ENCODE data around the gene CENPE. TPM values are rescaled to one million over a fixed set of nuclear protein-coding genes. Genes with fewer than 3 reads are reported as not detected.
"Not testable (repeated sequence)": the region's sequence is repeated elsewhere in the genome, so short reads cannot be mapped to it uniquely, and the experiment has no call there.

CENPE gene
- total RNA-seq, 4 donors from 2014 or later = 0.26 to 15.2 (median 0.64) TPM; not detected in 1

GRCh38 chr4:103193457-103193856 is 4.7 kb downstream of the CENPE start:
- DNase-seq = no peak
- TF ChIP-seq CTCF (IDR thresholded peaks at IDR 0.05) (no peak), POLR2A (IDR thresholded peaks at IDR 0.05) (no peak)
- H3K9me3 ChIP-seq = no peaks in the 10 kb centered on the region
- H3K36me3 ChIP-seq = no peaks in the 10 kb centered on the region
- H3K4me3 ChIP-seq = no peak overlapping the region
- H3K4me1 ChIP-seq = no peaks in the 10 kb centered on the region
- H3K27me3 ChIP-seq = no peaks in the 10 kb centered on the region
- intact Hi-C loops (cut with DNase I; ENCODE audit: low total_unique reads) = no loop called here
- no peak overlapping the region for H3K27ac ChIP-seq

DNA sequence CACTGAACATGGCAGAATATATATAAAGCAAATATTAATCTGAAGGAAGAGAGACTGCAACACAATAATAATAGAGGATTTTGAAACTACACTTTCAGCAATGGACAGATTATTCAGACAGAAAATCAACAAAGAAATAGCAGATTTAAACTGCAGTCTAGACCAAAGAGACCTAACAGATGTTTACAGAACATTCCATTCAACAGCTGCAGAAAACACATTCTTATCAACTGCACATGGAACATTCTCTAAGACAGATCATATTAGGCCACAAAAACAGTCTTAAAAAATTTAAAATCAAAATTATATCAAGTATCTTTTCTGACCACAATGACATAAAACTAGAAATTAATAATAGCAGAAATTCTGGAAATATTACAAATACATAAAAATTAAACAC is 27.1 kb downstream of the CENPE start:
- no peak overlapping the region for H3K27ac ChIP-seq
- peaks cover 0 to 5% of the 10 kb centered on the region in 2 donors for H3K9me3 ChIP-seq
- H3K27me3 ChIP-seq = no peaks in the 10 kb centered on the region
- intact Hi-C loops (cut with DNase I; ENCODE audit: low total_unique reads) = no loop called here
- no peaks in the 10 kb centered on the region for H3K4me1 ChIP-seq
- H3K36me3 ChIP-seq = no peaks in the 10 kb centered on the region
- no peak overlapping the region for H3K4me3 ChIP-seq
- TF ChIP-seq CTCF (IDR thresholded peaks at IDR 0.05) = no peak
- no peak for DNase-seq

- DNase-seq; H3K4me1 ChIP-seq; H3K9me3 ChIP-seq; intact Hi-C loops (cut with DNase I; ENCODE audit: low total_unique reads); H3K4me3 ChIP-seq; H3K36me3 ChIP-seq; H3K27ac ChIP-seq; H3K27me3 ChIP-seq: not testable (repeated sequence)
These were observed 28.4 kb downstream of the CENPE start for GRCh38 chr4:103169750-103170149.

GRCh38 chr4:103168993-103169392 is 29.1 kb downstream of the CENPE start:
- Histone ChIP-seq H3K27me3 (no peaks in the 10 kb centered on the region), H3K4me3 (no peak overlapping the region), H3K9me3 (peaks cover 0 to 5% of the 10 kb centered on the region in 2 donors), H3K27ac (no peak overlapping the region), H3K4me1 (no peaks in the 10 kb centered on the region), H3K36me3 (no peaks in the 10 kb centered on the region)
- DNase-seq = no peak
- no peak for TF ChIP-seq POLR2A (IDR thresholded peaks at IDR 0.05)
- no peak for TF ChIP-seq CTCF (IDR thresholded peaks at IDR 0.05)
- intact Hi-C loops (cut with DNase I; ENCODE audit: low total_unique reads) = no loop called here

DNA sequence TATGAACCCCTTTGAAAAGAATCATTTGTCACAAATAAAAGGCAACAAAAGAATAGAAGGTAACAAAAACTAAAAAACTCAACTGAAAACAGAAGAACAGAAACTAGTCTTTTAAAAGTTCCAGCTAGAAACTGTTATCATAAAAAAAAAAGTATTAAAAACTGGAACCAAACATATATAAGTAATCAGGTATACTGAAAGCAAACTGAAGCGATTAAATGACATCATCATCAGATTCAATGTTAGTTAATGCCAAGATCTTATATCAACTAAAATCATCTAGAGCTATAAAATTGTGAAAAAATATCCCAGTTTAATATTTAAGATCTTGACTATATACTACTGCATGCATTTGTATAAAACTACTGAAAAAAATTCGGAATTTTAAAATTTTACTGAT is 36.0 kb downstream of the CENPE start:
- no peak overlapping the region for H3K4me3 ChIP-seq
- intact Hi-C loops (cut with DNase I; ENCODE audit: low total_unique reads) = no loop called here

More for the DNA sequence above, 36.0 kb downstream of the CENPE start:
- DNase-seq = no peak
- Histone ChIP-seq H3K9me3 (no peaks in the 10 kb centered on the region), H3K27ac (no peak overlapping the region), H3K36me3 (no peaks in the 10 kb centered on the region), H3K27me3 (no peaks in the 10 kb centered on the region), H3K4me1 (no peaks in the 10 kb centered on the region)
- TF ChIP-seq POLR2A (IDR thresholded peaks at IDR 0.05) (no peak), CTCF (IDR thresholded peaks at IDR 0.05) (no peak)

Data from uterus (tissue), 4 donors.